HG03469 (cell line): ENCODE data around the gene BEND5.

Experiments
- ATAC-seq: cut with Tn5 transposase; IDR thresholded peaks from one replicate; pipeline ENCODE4 v1.9.1; 2021; ENCODE audit warnings: mild to moderate bottlenecking, moderate library complexity, moderate number of reproducible peaks; ENCODE audit not compliant: unreplicated experiment

BEND5 gene

GRCh38 chr1:48765335-48765734 is 11.4 kb downstream of the BEND5 start:
- ATAC-seq, result no peak

DNA sequence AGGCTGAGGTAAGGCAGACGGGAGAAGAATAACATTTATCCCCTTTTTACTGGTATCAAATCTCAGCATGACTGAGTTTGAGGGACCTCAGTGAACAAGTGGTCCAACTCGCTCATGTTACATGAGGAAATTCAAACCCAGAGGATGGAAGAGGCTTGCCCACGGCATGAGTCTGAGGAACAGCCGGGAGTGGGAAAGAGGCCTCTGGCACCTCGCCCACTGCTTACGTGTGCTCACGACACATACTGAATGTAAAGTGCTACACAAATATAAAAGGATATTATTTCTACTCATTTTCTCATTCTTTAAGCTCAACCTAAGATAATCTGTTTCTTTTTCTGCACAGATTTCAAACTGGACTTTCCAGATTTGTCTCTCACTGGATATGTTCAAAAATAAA is 14.7 kb downstream of the BEND5 start:
- ATAC-seq, result no peak

DNA sequence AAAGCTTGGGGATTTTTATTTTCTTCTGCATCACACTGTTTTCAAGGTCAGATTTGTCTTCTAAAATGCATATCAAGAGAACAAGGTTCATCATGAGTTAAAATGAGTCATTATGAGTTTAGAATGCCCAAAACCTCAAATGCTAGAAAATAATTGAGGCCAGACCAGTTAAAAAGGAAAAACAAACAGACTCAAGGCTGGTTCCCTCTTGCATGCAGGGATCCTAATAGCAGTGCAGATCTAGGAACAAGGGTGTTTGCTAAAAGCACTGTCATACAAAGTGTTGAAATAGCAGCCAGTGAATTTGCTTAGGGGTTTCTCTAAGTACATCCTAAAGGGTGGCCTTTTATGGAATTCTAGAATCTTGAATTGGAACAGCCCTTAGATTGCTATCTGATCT is 15.3 kb downstream of the BEND5 start:
- no peak for ATAC-seq

GRCh38 chr1:48760857-48761256 is 15.8 kb downstream of the BEND5 start:
- ATAC-seq, result no peak

DNA sequence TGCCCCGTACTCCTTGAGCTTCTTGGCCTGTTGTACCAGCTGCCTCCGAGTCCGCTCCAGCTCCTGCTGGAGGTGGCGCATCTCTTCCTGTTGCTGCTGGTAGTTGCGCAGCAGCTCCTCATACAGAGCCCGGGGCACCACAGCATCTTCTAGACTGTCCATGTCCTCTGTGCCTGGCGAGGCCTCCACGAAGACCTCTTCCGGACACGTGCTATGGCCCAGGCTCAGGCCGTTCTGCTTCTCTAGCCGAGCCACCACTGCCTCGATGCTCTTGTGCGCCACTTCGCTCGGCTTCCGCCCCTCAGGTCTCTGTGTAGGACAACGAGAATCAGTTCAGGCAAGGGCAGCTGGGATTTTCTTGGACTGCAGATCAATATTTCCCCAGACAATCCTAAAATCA is 17.7 kb downstream of the BEND5 start:
- no peak for ATAC-seq

GRCh38 chr1:48757363-48757762 is 19.3 kb downstream of the BEND5 start:
- no peak for ATAC-seq

GRCh38 chr1:48756683-48757316 is 19.9 kb downstream of the BEND5 start:
- no peak for ATAC-seq

GRCh38 chr1:48753293-48753692 is 23.4 kb downstream of the BEND5 start:
- ATAC-seq, result no peak

DNA sequence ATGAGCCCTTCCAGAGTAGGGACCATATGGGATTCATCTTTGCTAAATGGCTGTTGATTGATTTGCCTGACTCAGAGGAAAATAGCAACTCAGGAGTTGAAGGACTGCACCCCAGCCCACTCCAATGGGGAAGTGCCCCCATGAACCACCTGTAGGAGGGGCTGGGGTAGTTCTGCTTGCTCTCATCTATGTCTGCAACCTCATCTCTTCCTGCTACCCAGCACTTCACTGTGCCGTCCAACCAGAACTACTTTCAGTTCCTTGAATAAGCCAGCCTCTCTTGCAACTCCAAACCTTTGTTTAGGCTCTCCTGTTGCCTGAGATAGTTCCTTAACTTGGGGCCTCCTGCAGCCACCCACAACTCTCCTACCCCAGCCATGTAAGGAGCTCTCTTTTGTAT is 26.6 kb downstream of the BEND5 start:
- peak; percentile 91 for ATAC-seq

DNA sequence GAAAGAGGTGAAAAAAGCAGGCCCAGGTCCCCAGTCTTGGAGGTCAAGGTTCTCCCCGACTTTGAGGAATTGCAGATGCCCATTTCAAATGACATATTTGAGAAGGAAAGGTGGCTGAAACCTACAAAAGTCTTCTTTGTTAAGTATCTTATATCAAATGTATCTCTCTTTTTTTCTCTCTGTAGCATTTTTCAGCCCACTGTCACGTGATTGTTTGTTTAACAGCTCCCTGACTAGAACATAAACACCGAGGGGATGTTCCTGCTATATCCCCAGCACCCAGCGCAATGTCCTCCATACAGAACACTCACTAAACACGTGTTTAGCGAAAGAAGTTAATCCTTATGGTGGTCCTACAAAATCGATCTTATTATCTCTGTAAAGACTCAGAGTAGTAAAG is 27.6 kb downstream of the BEND5 start:
- no peak for ATAC-seq

DNA sequence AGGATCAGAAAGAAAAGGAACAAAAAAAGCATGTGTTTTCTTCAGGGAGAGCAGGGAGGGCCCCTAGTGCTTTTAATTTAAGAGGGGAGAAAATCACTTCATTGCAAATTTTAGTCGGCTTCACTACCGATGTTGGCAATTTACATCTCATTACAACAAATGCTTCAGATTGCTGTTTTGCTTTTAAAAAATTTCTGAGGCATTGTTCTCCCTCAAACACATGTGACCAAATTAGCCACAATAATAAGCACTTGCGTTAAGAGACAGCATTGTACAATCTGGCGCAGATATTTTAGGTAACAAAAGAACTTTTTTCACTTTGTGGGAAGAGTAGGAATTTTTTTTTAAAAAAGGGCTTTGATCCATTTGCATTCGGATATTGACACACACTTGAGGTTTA is 29.8 kb downstream of the BEND5 start:
- ATAC-seq, result no peak

- ATAC-seq, result no peak
These were observed 32.7 kb downstream of the BEND5 start for GRCh38 chr1:48744032-48744431.

- ATAC-seq, result no peak
These were observed 33.2 kb downstream of the BEND5 start for GRCh38 chr1:48743480-48743879.

GRCh38 chr1:48741380-48741779 is 35.3 kb downstream of the BEND5 start:
- ATAC-seq, result no peak

- ATAC-seq, result no peak
These were observed 36.1 kb downstream of the BEND5 start for GRCh38 chr1:48740621-48741020.

DNA sequence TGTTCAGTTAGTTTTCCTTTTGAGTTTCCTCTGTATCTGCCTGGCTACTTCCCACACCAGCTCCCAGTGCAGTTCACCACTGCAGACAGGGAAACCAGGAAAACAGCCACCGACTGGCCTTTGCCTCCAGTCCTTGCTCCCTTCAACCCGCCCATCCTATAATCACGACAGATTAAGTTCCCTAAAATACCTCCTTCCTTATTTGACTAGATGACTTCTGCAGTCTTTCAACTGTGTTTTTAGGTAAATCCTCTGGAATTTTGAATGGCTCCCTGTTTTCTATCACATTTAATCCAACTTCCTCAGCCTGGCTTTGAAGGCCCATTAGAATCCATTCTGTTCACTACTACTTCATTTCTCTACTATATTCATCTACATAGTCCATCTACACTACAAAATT is 37.6 kb downstream of the BEND5 start:
- ATAC-seq, result no peak

GRCh38 chr1:48738356-48738755 is 38.3 kb downstream of the BEND5 start:
- no peak for ATAC-seq

DNA sequence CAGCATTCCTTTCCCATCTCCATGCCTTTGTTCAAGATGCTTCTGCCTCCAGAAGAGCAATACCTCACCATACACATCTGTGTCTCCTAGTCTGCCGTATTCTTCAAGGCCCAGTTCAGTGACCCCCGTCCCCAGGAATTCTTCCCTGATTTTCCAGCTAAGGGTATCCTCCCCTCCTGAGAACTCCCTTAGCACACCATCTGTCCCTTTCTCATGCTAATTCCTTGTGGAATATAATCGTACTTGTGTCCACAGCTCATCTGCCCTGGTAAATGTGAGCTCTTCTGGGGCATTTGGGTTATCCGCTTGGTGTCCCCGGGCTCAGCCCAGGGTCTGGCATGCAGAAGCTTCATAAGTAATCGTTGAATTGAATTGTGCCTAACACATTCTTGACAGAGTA is 40.9 kb downstream of the BEND5 start:
- ATAC-seq, result no peak

- peak; percentile 45 for ATAC-seq
These were observed 46.4 kb downstream of the BEND5 start for GRCh38 chr1:48730164-48730910.

- ATAC-seq, result no peak
These were observed 48.1 kb downstream of the BEND5 start for GRCh38 chr1:48728584-48728983.

GRCh38 chr1:48726557-48727215 is 50.0 kb downstream of the BEND5 start:
- ATAC-seq, result no peak

- ATAC-seq, result no peak
These were observed 50.6 kb downstream of the BEND5 start for GRCh38 chr1:48726139-48726538.
